HCT116 (cell line): Measurements from ENCODE around the gene MED9. TPM values are rescaled to one million over a fixed set of nuclear protein-coding genes. Genes with fewer than 3 reads are reported as not detected.

ENCODE experiments used
- ATAC-seq: fragments of 200-7000 bp; cut with Tn5 transposase; 2 replicates; pipeline ENCODE4 v1.9.1; 2020; ENCODE audit warnings: mild to moderate bottlenecking, moderate library complexity
- BruUV-seq: library from RNA; stranded (reverse); fragments of 400-500 nt; replicated peaks from 2 replicates; lab custom pipeline; 2021; lab: Mats Ljungman, UMichigan
- CTCF ChIA-PET: fragments of 300-600 bp; sonication (Branson Sonifier 250); formaldehyde crosslinking; loops from one replicate; lab custom pipeline; 2021; ENCODE audit warnings: antibody characterized with exemption; lab: Charles Lee
- POLR2A ChIA-PET: fragments of 300-600, 350-600 bp; sonication (Branson Sonifier 250); formaldehyde crosslinking; loops from one replicate; lab custom pipeline; 2021; ENCODE audit warnings: antibody characterized with exemption; lab: Charles Lee
- RAD21 ChIA-PET, 2 experiments: fragments of 300-600 bp; sonication (Branson Sonifier 250); formaldehyde crosslinking; loops; one replicate each; lab custom pipeline; 2023; ENCODE audit warnings: low total read pairs in 2 of 2; ENCODE audit not compliant: uncharacterized antibody in 2 of 2, unreplicated experiment in 2 of 2, low non-redundant PET in 1 of 2; lab: Charles Lee
- DNase-seq: peaks from one replicate; pipeline ENCODE4 v3.0.0-alpha.2; 2010; ENCODE audit warnings: low read depth, low spot score
- H2AFZ ChIP-seq: fragments of 200-600 bp; shearing (Covaris generic), sonication (generic); 2 replicates; pipeline ENCODE4 v1.6.1; 2017; ENCODE audit warnings: low read depth, mixed run types, mixed read lengths, antibody characterized with exemption, low read length; ENCODE audit not compliant: poor library complexity, severe bottlenecking
- H3K27ac ChIP-seq: 2 replicates; pipeline ENCODE4 v1.5.1; 2012; ENCODE audit warnings: low read depth, low read length
- H3K27me3 ChIP-seq: fragments of 200-600 bp; sonication (generic); 2 replicates; pipeline ENCODE4 v1.6.1; 2016; ENCODE audit warnings: mixed run types, low read length, mixed read lengths; ENCODE audit not compliant: insufficient read depth
- H3K36me3 ChIP-seq, 2 experiments: fragments of 200-500 bp in 1 of 2; fragments of 200-600 bp in 1 of 2; sonication (Bioruptor generic) in 1 of 2; sonication (generic) in 1 of 2; 2 replicates each; pipeline versions ENCODE4 v1.5.1 to v1.6.1; 2014 to 2016; ENCODE audit warnings: low read length in 2 of 2, inconsistent platforms in 1 of 2, mixed read lengths in 1 of 2, mixed run types in 1 of 2; ENCODE audit not compliant: insufficient read depth in 2 of 2, control insufficient read depth in 1 of 2
- H3K4me1 ChIP-seq, 2 experiments: fragments of 200-600 bp in 1 of 2; sonication (generic) in 1 of 2; 2 replicates each; pipeline versions ENCODE4 v1.5.1 to v1.6.1; 2012 to 2017; ENCODE audit warnings: low read length in 2 of 2, inconsistent platforms in 1 of 2, mild to moderate bottlenecking in 1 of 2, mixed read lengths in 1 of 2, mixed run types in 1 of 2, moderate library complexity in 1 of 2; ENCODE audit not compliant: insufficient read depth in 2 of 2, control insufficient read depth in 1 of 2
- H3K4me2 ChIP-seq: fragments of 200-600 bp; sonication (generic); 2 replicates; pipeline ENCODE4 v1.6.1; 2017; ENCODE audit warnings: mixed run types, low read length, mixed read lengths
- H3K4me3 ChIP-seq, 2 experiments: fragments of 200-600 bp in 1 of 2; sonication (generic) in 1 of 2; replicated peaks in 1 of 2; 2 replicates each; pipeline ENCODE4 v1.5.1; 2011 to 2016; ENCODE audit warnings: low read length in 2 of 2, control low read depth in 1 of 2, low read depth in 1 of 2, mild to moderate bottlenecking in 1 of 2, mixed read lengths in 1 of 2, mixed run types in 1 of 2
- H3K79me2 ChIP-seq: fragments of 200-600 bp; sonication (generic); 2 replicates; pipeline ENCODE4 v1.6.1; 2017; ENCODE audit warnings: mild to moderate bottlenecking, mixed run types, low read length, moderate library complexity, mixed read lengths; ENCODE audit not compliant: insufficient read depth
- H3K9ac ChIP-seq: fragments of 200-600 bp; sonication (generic); 2 replicates; pipeline ENCODE4 v1.6.1; 2016; ENCODE audit warnings: low read length, mixed read lengths
- H3K9me2 ChIP-seq: fragments of 200-600 bp; sonication (generic), shearing (Covaris generic); 2 replicates; pipeline ENCODE4 v1.6.1; 2017; ENCODE audit warnings: mixed run types, mild to moderate bottlenecking, moderate library complexity; ENCODE audit not compliant: insufficient read depth
- H3K9me3 ChIP-seq, 2 experiments: fragments of 200-500 bp in 1 of 2; fragments of 200-600 bp in 1 of 2; sonication (Bioruptor generic) in 1 of 2; sonication (generic) in 1 of 2; 2 replicates each; pipeline ENCODE4 v1.6.1; 2014 to 2017; ENCODE audit warnings: low read length in 2 of 2, mixed read lengths in 2 of 2, inconsistent platforms in 1 of 2, low read depth in 1 of 2, mild to moderate bottlenecking in 1 of 2, mixed run types in 1 of 2, moderate library complexity in 1 of 2; ENCODE audit not compliant: control insufficient read depth in 1 of 2, insufficient read depth in 1 of 2
- H4K20me1 ChIP-seq: fragments of 200-600 bp; sonication (generic), shearing (Covaris generic); 2 replicates; pipeline ENCODE4 v1.6.1; 2017; ENCODE audit warnings: mixed run types, mild to moderate bottlenecking, moderate library complexity; ENCODE audit not compliant: insufficient read depth
- ATF3 ChIP-seq: IDR thresholded peaks from 2 replicates; pipeline ENCODE4 v1.6.1; 2012
- CBX3 ChIP-seq: IDR thresholded peaks from 2 replicates; pipeline ENCODE4 v1.6.1; 2012; ENCODE audit warnings: low read depth
- CEBPB ChIP-seq: IDR thresholded peaks from 2 replicates; pipeline ENCODE4 v1.6.1; 2012; ENCODE audit warnings: low read depth
- EGR1 ChIP-seq: IDR thresholded peaks from 2 replicates; pipeline ENCODE4 v1.6.1; 2012; ENCODE audit warnings: low read depth
- ELF1 ChIP-seq: IDR thresholded peaks from 2 replicates; pipeline ENCODE4 v1.6.1; 2012; ENCODE audit warnings: low read depth, borderline replicate concordance
- FOSL1 ChIP-seq: IDR thresholded peaks from 2 replicates; pipeline ENCODE4 v1.6.1; 2012; ENCODE audit warnings: low read depth
- JUND ChIP-seq: IDR thresholded peaks from 2 replicates; pipeline ENCODE4 v1.6.1; 2012
- MAX ChIP-seq: IDR thresholded peaks from 2 replicates; pipeline ENCODE4 v1.6.1; 2012
- POLR2AphosphoS5 ChIP-seq: IDR thresholded peaks from 2 replicates; pipeline ENCODE4 v1.6.1; 2011; ENCODE audit warnings: mild to moderate bottlenecking, low read depth, low read length, moderate library complexity
- REST ChIP-seq: IDR thresholded peaks from 2 replicates; pipeline ENCODE4 v1.6.1; 2012; ENCODE audit warnings: low read depth
- SP1 ChIP-seq: IDR thresholded peaks from 2 replicates; pipeline ENCODE4 v1.6.1; 2012; ENCODE audit warnings: low read depth
- SRF ChIP-seq: IDR thresholded peaks from 2 replicates; pipeline ENCODE4 v1.6.1; 2012; ENCODE audit warnings: low read depth
- TCF7L2 ChIP-seq: IDR thresholded peaks from 2 replicates; pipeline ENCODE4 v1.7.0; 2011; ENCODE audit warnings: borderline replicate concordance, inconsistent platforms; ENCODE audit not compliant: insufficient read depth, insufficient read length; ENCODE audit errors: extremely low read depth
- ZBTB33 ChIP-seq: IDR thresholded peaks from 2 replicates; pipeline ENCODE4 v1.6.1; 2011; ENCODE audit warnings: mild to moderate bottlenecking, low read length, moderate library complexity; ENCODE audit not compliant: insufficient replicate concordance; ENCODE audit errors: extremely low read depth
- ZFX ChIP-seq: fragments of 450-650 bp; IDR thresholded peaks from 2 replicates; pipeline ENCODE4 v1.6.1; 2017
- ZNF274 ChIP-seq: fragments of 200-500 bp; sonication (Bioruptor generic); IDR thresholded peaks from 2 replicates; pipeline ENCODE4 v1.6.1; 2014; ENCODE audit warnings: mild to moderate bottlenecking, low read depth, low read length, inconsistent platforms
- intact Hi-C: fragments of 100-400 bp; cut with micrococcal nuclease; formaldehyde crosslinking; loops from 2 replicates; pipeline ENCODE4 v1.10.0; 2022
- total RNA-seq: library from RNA; stranded (reverse); gene quantifications from one replicate; pipeline ENCODE4 v1.2.1, GENCODE V29; 2021; ENCODE audit not compliant: unreplicated experiment

Gene MED9
- total RNA-seq, 1 experiment from 2014 or later, result 13.9 TPM

GRCh38 chr17:17433000-17433703, 43.6 kb upstream of the MED9 start:
- intact Hi-C loops, result no loop called here
- Histone ChIP-seq H3K4me3 (no peak overlapping the region), H3K36me3 (no peaks in the 10 kb centered on the region), H3K9me3 (no peaks in the 10 kb centered on the region), H4K20me1 (no peaks in the 10 kb centered on the region), H3K27me3 (no peaks in the 10 kb centered on the region), H3K9me2 (no peaks in the 10 kb centered on the region), H3K27ac (no peak overlapping the region), H3K4me1 (no peaks in the 10 kb centered on the region), H3K9ac (no peak overlapping the region), H3K4me2 (no peak overlapping the region), H2AFZ (no peak overlapping the region), H3K79me2 (no peaks in the 10 kb centered on the region)
- ChIA-PET POLR2A (no interaction called here), RAD21 (no interaction called here), CTCF (no interaction called here)
- BruUV-seq, result no TSS peak
- no peak for ATAC-seq
- TF ChIP-seq ZNF274 (no peak), TCF7L2 (no peak), CEBPB (no peak), REST (no peak), ATF3 (no peak), MAX (no peak), ZFX (no peak), ELF1 (no peak), JUND (no peak), POLR2AphosphoS5 (no peak), FOSL1 (no peak), EGR1 (no peak), CBX3 (no peak), SRF (no peak), ZBTB33 (no peak), SP1 (no peak)
- no peak for DNase-seq
